NCI-H2081 treated with DMSO at 0.1 percent for 48 hours (cell line): ENCODE measurements around the gene ALPK3.

Source experiments
- DNase-seq: peaks from one replicate; lab custom pipeline; 2025; lab: John Stamatoyannopoulos, UW

The ALPK3 gene

GRCh38 chr15:84816694-84817465 is at the start of gene ALPK3:
Gene ALPK3 (plus strand): TSS chr15:84817356. CDS start chr15:84817453, 97 bp downstream.
- no peak for DNase-seq

DNA sequence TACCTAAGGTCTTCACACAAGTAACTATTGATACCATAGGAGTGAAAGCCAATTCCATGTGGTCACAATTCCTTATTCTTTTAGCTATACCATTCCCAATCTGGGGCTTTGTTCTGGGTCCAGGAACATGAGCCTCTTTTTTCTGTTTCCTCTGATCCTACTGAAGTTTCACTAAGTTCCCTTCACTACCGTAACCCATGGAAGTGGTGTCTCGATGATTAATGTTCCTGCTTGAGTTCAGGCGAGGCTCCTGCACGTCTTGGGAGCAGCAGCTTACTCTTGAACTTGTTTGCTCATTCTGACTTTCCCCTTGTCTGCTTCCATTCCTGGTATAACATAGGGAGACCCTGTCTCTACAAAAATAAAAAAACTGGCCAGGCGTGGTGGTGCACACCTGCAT is 45.1 kb upstream of the ALPK3 start:
- DNase-seq, result no peak

DNA sequence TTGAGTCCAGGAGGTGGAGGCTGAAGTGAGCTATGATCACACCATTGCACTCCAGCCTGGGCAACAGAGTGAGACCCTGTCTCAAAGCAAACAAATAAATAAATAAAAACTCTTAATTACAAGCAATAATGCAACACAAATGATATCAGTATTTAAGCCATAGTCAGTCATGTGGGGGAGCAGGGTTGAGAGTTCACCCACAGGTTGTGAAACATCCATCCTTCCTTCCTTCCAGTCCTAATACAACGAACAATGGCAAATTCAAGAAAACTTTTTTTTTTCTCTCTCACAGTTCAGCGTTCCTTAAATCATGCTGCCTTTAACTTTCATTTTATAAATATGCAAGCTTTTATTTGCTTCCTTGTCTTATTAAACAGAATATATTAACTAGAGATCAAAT is 44.7 kb upstream of the ALPK3 start:
- DNase-seq, result no peak

DNA sequence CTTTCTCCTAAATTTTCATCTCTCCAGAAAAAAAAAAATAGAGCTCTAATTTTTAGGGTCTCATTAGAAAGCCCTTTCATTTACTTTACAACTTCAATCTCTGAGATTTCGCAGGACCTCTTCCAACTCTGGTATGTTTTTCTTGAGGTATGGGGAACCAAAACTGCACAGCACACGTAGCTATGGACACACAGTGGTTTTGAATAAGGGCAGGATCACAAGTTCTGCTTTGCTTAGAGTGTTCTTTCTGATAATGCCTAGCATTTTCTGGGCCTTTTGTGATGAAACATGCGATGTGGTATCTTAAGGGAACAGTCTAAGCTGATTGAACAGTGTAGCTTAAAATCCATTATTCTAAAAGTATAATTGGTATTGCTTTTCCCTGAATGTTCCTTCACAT is 43.4 kb upstream of the ALPK3 start:
- DNase-seq, result no peak

DNA sequence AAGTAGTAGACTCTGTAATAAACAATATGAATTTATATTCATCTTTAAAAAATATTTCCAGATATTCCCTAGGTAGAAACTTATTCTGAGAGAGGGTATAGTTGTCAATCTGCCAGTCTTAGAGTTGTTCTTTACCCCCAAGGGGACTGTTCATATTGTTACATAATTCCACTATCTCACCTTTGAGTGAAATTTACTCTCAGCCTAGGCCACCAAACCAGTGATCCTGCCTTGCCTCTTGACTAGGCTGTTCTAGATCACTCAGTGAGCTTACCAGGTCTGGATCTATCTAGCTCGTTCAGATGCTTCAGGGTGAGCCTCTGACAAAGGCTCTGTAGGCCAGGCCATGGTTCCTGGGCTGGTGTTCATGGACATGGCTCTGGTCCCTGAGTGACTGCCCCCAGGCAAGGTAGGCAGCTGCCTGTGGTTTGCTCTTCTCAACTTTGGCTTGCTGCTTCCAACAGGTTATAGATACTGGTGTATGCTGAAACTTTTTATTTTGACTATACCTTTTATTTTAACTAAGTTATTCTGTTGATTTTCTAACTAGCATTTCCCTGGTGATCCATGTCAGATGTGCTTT is 41.2 kb upstream of the ALPK3 start:
- DNase-seq, result no peak

DNA sequence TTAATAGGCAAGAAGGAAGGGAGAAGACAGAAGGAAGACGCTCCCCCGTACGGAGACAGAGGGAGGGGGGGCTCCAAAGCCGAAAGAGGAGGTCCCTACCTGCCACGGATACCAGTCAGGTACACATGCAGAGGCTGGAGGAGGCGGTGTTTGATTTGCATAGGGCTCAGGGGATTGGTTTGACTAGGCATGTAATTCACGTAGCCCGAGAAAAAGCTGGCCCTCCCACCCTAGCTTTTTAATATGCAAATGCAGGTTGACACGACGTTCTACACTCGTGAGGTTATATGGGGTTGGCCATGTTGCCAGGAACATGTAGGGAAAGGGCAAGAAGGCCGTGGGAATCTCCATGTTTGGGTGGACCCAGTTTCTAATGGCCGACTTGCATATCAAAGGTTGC is 39.0 kb upstream of the ALPK3 start:
- DNase-seq, result no peak

GRCh38 chr15:84780492-84780891 is 36.7 kb upstream of the ALPK3 start:
- no peak for DNase-seq

DNA sequence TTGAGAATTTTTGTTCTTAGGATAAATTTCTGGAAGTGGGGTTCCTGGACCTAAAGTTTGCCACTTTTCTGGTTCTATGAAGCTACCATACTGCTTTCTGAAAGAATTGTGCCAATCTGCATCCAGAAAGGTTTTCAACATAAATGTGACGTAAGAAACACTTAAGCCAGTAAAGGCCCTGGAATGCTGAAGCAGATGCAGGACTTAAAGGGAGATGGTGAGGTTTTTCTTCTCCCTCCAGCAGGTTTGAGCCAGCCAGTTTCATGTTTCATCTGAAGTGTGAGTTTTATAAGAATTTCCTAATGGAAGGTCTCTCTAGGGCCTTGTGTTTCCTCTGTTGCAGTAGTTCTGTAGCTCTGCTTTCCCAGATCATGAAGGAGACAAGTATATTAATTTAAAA is 35.7 kb upstream of the ALPK3 start:
- DNase-seq, result no peak

DNA sequence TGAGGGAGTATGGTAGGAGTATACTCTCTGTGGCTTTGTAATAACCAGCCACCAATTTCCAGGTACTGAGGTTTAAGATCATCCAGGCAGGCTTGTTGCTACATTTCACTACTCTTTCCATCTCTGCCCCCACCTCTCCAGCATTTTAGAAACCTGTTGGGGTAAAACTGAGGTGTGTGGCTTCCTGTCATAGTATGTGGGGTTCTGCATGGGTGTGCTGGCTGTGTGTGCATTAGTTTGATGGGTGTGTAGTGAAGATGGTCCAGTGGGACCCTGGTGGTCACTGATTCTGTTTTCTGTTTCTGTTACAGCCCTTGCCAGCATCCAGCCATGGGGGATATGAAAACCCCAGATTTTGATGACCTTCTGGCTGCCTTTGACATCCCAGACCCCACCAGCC is 34.8 kb upstream of the ALPK3 start:
- DNase-seq, result no peak

DNA sequence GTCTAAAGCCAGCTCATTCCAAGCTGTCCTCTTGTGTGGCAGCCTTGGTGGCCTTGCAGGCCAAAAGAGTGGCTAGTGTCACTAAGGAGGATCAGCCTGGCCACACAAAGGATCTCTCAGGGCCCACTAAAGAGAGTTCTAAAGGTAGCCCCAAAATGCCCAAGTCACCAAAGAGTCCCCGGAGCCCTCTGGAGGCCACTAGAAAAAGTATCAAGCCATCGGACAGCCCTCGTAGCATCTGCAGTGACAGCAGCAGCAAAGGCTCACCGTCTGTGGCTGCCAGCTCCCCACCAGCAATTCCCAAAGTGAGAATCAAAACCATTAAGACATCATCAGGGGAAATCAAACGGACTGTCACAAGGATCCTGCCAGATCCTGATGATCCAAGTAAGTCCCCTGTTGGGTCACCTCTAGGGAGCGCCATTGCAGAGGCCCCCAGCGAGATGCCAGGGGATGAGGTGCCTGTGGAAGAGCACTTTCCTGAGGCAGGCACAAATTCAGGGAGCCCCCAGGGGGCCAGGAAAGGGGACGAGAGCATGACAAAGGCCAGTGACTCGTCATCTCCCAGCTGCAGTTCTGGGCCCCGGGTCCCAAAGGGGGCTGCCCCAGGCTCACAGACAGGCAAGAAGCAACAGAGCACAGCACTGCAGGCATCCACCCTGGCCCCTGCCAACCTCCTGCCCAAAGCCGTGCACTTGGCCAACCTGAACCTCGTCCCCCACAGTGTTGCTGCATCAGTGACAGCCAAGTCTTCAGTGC is 33.5 kb upstream of the ALPK3 start:
- DNase-seq, result no peak

DNA sequence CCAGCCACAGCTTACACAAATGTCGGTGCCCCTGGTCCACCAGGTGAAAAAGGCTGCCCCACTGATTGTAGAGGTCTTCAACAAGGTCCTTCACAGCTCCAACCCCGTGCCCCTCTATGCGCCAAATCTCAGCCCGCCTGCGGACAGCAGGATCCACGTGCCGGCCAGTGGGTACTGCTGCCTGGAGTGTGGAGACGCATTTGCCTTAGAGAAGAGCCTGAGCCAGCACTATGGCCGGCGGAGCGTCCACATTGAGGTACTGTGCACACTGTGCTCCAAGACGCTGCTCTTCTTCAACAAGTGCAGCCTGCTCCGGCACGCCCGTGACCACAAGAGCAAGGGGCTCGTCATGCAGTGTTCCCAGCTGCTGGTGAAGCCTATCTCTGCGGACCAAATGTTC is 32.9 kb upstream of the ALPK3 start:
- no peak for DNase-seq

DNA sequence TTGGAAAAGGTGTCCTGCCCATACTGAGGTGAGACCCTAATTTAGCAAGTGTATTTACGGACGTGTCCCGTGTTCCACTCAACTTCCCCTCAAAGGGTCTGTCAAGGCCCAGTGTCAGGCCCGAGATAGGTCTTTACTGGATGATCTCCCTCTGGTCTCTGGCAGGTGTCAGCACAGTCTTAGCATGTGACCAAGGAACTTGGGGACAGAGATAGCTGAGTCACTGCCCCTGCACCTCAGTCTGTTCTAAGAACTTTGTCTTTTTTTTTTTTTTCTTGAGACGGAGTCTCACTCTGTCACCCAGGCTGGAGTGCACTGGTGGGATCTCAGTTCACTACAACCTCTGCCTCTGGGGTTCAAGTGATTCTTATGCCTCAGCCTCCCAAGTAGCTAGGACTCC is 32.1 kb upstream of the ALPK3 start:
- no peak for DNase-seq

DNA sequence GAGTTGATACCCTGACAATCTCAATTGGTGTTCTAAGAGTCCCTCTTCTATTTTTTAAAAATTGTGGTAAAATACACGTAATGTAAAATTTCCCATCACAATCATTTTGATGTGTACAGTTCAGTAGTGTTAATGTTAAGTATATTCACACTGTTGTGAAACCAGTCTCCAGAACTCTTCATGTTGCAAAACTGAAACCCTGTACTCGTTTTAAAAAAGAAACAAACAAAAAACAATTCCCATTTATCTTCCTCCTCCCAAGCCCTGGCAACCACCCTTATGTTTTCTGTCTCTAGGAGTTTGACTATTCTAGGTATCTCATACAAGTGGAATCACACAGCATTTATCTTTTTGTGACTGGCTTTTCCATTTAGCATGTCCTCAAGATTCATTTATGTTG is 28.7 kb upstream of the ALPK3 start:
- DNase-seq, result no peak

DNA sequence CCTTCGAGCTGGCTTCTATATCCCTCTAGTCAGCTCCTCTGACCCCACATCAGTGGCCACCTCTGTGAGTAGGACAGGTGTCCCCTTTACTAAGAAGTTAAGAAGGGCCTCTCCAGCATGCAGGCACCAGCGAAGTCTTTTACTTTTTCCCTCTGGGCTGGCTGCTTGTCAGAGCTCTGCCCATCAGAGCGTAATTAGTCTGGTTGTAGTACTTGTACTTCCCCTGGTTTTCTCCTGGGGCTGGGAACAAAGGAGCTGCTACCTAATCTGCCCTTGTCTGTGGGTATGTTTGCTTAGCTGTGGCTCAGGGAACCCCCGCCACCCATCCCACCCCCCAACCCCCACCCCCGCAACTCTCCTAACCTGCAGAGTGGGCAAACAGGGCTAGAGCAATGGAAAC is 27.4 kb upstream of the ALPK3 start:
- no peak for DNase-seq

DNA sequence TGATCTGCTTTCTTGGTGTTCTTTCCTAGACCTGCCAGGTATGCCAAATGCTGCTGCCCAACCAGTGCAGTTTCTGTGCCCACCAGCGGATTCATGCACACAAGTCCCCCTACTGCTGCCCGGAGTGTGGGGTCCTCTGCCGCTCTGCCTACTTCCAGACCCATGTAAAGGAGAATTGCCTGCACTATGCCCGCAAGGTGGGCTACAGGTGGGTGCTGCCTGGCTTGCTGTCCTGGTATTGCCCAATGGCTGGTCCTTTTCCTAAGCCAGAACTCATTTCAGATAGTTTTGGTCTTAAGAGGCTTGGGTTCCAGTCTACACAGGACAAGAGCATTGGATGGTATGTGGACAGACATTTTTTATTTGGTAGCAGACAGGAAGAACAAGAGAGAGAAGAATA is 26.5 kb upstream of the ALPK3 start:
- no peak for DNase-seq

DNA sequence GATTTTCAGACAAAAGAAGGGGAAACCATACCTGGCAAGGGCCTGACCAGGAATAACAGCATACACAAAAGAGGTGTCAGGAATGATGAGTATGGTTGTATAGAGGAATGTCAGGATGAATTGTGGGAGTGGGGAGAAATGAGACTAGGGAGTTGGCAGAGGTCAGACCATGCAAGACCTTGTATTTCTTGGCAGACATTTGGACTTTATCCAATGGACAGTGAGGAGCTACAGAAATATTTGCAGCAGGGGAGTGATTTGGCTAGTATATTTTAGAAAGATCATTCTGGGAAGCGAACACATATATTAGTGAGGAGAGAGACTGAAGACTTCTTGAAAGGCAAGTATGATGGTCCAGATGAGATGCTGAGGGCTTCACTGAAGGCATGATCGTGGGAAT is 25.4 kb upstream of the ALPK3 start:
- DNase-seq, result no peak

GRCh38 chr15:84793431-84794161 is 23.6 kb upstream of the ALPK3 start:
- no peak for DNase-seq

GRCh38 chr15:84794162-84794547 is 23.0 kb upstream of the ALPK3 start:
- DNase-seq, result no peak

DNA sequence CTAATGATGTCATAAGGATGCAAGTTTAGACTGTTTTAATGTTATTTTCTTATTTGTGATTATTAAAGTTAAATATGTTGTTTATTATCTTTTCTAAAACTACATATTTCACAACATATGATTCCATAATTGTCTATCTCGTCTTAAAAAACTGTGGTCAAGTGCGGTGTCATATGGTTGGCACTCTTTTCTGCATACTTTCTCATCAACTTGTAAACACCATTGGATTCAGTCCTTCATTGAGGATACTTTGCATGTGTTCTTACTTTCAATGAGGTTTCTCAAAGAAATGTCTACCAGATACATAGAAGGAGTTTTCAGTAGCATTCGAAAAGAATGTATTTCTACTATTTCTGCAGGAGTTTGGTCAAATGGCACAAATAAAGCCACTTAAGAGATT is 22.0 kb upstream of the ALPK3 start:
- no peak for DNase-seq

- DNase-seq, result no peak
These were observed 19.9 kb upstream of the ALPK3 start for GRCh38 chr15:84797212-84797611.

DNA sequence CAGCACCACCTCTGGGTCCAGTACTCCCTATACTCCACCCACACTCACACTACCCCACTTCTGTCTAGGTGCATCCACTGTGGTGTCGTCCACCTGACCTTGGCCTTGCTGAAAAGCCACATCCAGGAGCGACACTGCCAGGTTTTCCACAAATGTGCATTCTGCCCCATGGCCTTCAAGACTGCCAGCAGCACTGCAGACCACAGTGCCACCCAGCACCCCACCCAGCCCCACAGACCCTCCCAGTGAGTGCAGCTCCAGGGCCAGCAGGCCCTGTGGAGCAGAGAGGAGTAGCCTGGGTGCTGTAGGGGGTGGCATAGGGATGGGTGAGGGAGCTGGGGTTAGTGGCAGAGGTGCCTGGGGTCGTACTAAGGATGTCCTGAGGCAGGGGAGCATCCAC is 19.4 kb upstream of the ALPK3 start:
- DNase-seq, result no peak

DNA sequence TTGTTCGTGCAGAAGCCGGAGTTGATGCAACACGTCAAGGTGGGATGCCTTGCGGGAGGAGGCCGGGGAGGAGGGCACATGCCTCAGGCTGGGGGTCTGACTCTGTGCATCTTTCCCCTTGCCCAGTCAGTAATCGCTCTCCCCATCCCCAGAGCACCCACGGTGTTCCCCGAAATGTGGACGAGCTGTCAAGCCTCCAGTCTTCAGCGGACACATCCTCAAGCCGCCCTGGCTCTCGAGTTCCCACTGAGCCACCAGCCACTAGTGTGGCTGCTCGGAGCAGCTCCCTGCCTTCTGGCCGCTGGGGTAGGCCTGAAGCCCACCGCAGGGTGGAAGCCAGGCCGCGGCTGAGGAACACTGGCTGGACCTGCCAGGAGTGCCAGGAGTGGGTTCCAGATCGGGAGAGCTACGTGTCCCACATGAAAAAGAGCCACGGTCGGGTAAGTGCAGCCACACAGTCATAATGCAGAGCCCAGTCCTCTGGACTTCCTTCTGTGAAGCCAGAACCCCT is 18.7 kb upstream of the ALPK3 start:
- no peak for DNase-seq
